Mucosa of rectum (tissue), 2 donors: ENCODE results near the gene PLB1.

ENCODE experiments used
- H3K27ac ChIP-seq, 2 donors: one replicate each; pipeline ENCODE4 v1.7.0; 2013; ENCODE audit warnings: inconsistent platforms in 2 of 2, low read depth in 2 of 2, low read length in 2 of 2
- H3K27me3 ChIP-seq, 2 donors: one replicate each; pipeline ENCODE4 v1.7.0; 2013; ENCODE audit warnings: low read length in 2 of 2; ENCODE audit not compliant: control insufficient read depth in 2 of 2, insufficient read depth in 2 of 2
- H3K36me3 ChIP-seq, 2 donors: one replicate each; pipeline ENCODE4 v1.7.0; 2013; ENCODE audit warnings: low read length in 2 of 2; ENCODE audit not compliant: control insufficient read depth in 2 of 2, insufficient read depth in 2 of 2
- H3K4me1 ChIP-seq, 2 donors: one replicate each; pipeline ENCODE4 v1.7.0; 2013; ENCODE audit warnings: low read length in 2 of 2, mild to moderate bottlenecking in 1 of 2; ENCODE audit not compliant: control insufficient read depth in 2 of 2, insufficient read depth in 2 of 2
- H3K4me3 ChIP-seq, 2 donors: one replicate each; pipeline ENCODE4 v1.7.0; 2013; ENCODE audit warnings: low read length in 2 of 2
- H3K9ac ChIP-seq, 2 donors: one replicate each; pipeline ENCODE4 v1.7.0; 2013; ENCODE audit warnings: low read length in 2 of 2, low read depth in 1 of 2, mild to moderate bottlenecking in 1 of 2
- H3K9me3 ChIP-seq, 2 donors: one replicate each; pipeline ENCODE4 v1.7.0; 2013; ENCODE audit warnings: low read length in 2 of 2; ENCODE audit not compliant: control insufficient read depth in 2 of 2
- donor health status: healthy.
- donor health status: Normal muscosa, but diverticular disease.

Gene PLB1

GRCh38 chr2:28451793-28452533 is 43.9 kb upstream of the PLB1 start:
- Histone ChIP-seq H3K27me3 (no peaks in the 10 kb centered on the region), H3K4me1 (peaks cover 0 to 2% of the 10 kb centered on the region in 2 donors), H3K4me3 (no peak overlapping the region), H3K9me3 (no peaks in the 10 kb centered on the region), H3K9ac (no peak overlapping the region), H3K27ac (no peak overlapping the region), H3K36me3 (no peaks in the 10 kb centered on the region)

- H3K4me1 ChIP-seq: peaks cover 0 to 2% of the 10 kb centered on the region in 2 donors
- H3K27ac ChIP-seq: no peak overlapping the region
- H3K36me3 ChIP-seq: no peaks in the 10 kb centered on the region
- no peak overlapping the region for H3K4me3 ChIP-seq
- H3K9me3 ChIP-seq: no peaks in the 10 kb centered on the region
- no peak overlapping the region for H3K9ac ChIP-seq
- H3K27me3 ChIP-seq: no peaks in the 10 kb centered on the region
These were observed 43.3 kb upstream of the PLB1 start for GRCh38 chr2:28452534-28453081.

- H3K9me3 ChIP-seq: no peaks in the 10 kb centered on the region
- no peaks in the 10 kb centered on the region for H3K27me3 ChIP-seq
- no peak overlapping the region for H3K27ac ChIP-seq
- H3K4me1 ChIP-seq: peaks cover 0 to 2% of the 10 kb centered on the region in 2 donors
- H3K4me3 ChIP-seq: no peak overlapping the region
- no peak overlapping the region for H3K9ac ChIP-seq
- H3K36me3 ChIP-seq: no peaks in the 10 kb centered on the region
These were observed 42.5 kb upstream of the PLB1 start for GRCh38 chr2:28453396-28453795.

GRCh38 chr2:28454016-28454930 is 41.6 kb upstream of the PLB1 start:
- no peak overlapping the region for H3K4me3 ChIP-seq
- no peaks in the 10 kb centered on the region for H3K9me3 ChIP-seq
- H3K27ac ChIP-seq: no peak overlapping the region
- H3K4me1 ChIP-seq: peaks cover 0 to 2% of the 10 kb centered on the region in 2 donors
- H3K9ac ChIP-seq: no peak overlapping the region
- no peaks in the 10 kb centered on the region for H3K27me3 ChIP-seq
- no peaks in the 10 kb centered on the region for H3K36me3 ChIP-seq

GRCh38 chr2:28457237-28457636 is 38.6 kb upstream of the PLB1 start:
- H3K27me3 ChIP-seq: no peaks in the 10 kb centered on the region
- no peak overlapping the region for H3K9ac ChIP-seq
- H3K9me3 ChIP-seq: no peaks in the 10 kb centered on the region
- H3K27ac ChIP-seq: no peak overlapping the region
- H3K4me3 ChIP-seq: no peak overlapping the region
- H3K4me1 ChIP-seq: no peaks in the 10 kb centered on the region
- H3K36me3 ChIP-seq: no peaks in the 10 kb centered on the region

- no peaks in the 10 kb centered on the region for H3K36me3 ChIP-seq
- no peaks in the 10 kb centered on the region for H3K9me3 ChIP-seq
- H3K9ac ChIP-seq: no peak overlapping the region
- H3K27me3 ChIP-seq: no peaks in the 10 kb centered on the region
- H3K4me3 ChIP-seq: no peak overlapping the region
- no peak overlapping the region for H3K27ac ChIP-seq
- H3K4me1 ChIP-seq: no peaks in the 10 kb centered on the region
These were observed 34.8 kb upstream of the PLB1 start for GRCh38 chr2:28461056-28461455.

GRCh38 chr2:28462122-28462521 is 33.7 kb upstream of the PLB1 start:
- Histone ChIP-seq H3K9ac (no peak overlapping the region), H3K27me3 (no peaks in the 10 kb centered on the region), H3K4me3 (no peak overlapping the region), H3K36me3 (no peaks in the 10 kb centered on the region), H3K27ac (no peak overlapping the region), H3K4me1 (no peaks in the 10 kb centered on the region), H3K9me3 (no peaks in the 10 kb centered on the region)

- Histone ChIP-seq H3K4me3 (no peak overlapping the region), H3K27me3 (no peaks in the 10 kb centered on the region), H3K4me1 (no peaks in the 10 kb centered on the region), H3K9ac (no peak overlapping the region), H3K27ac (no peak overlapping the region), H3K9me3 (no peaks in the 10 kb centered on the region), H3K36me3 (no peaks in the 10 kb centered on the region)
These were observed 32.5 kb upstream of the PLB1 start for GRCh38 chr2:28463211-28463816.

GRCh38 chr2:28463893-28464292 is 32.0 kb upstream of the PLB1 start:
- Histone ChIP-seq H3K9ac (no peak overlapping the region), H3K27ac (no peak overlapping the region)

More at GRCh38 chr2:28463893-28464292, 32.0 kb upstream of the PLB1 start:
- Histone ChIP-seq H3K27me3 (no peaks in the 10 kb centered on the region), H3K36me3 (no peaks in the 10 kb centered on the region), H3K4me1 (no peaks in the 10 kb centered on the region), H3K9me3 (no peaks in the 10 kb centered on the region), H3K4me3 (no peak overlapping the region)
